Caco-2 (cell line): Measurements from ENCODE around the gene UBQLNL. TPM values are rescaled to one million over a fixed set of nuclear protein-coding genes. Genes with fewer than 3 reads are reported as not detected.

Experiments used
- Bru-seq: library from RNA; stranded (reverse); fragments of 400-500 nt; gene quantifications from one replicate; lab custom pipeline; 2021; lab: Mats Ljungman, UMichigan
- BruChase-seq, 2 experiments: library from RNA; stranded (reverse); fragments of 400-500 nt; gene quantifications; one replicate each; lab custom pipeline; 2021; lab: Mats Ljungman, UMichigan
- BruUV-seq: library from RNA; stranded (reverse); fragments of 400-500 nt; replicated peaks from 2 replicates; lab custom pipeline; 2021; lab: Mats Ljungman, UMichigan
- CTCF ChIA-PET: fragments of 300-600 bp; sonication (Branson Sonifier 250); formaldehyde crosslinking; loops from one replicate; lab custom pipeline; 2022; ENCODE audit warnings: antibody characterized with exemption; lab: Charles Lee
- POLR2A ChIA-PET: fragments of 300-600 bp; sonication (Branson Sonifier 250); formaldehyde crosslinking; loops from one replicate; lab custom pipeline; 2022; ENCODE audit warnings: antibody characterized with exemption; lab: Charles Lee
- DNase-seq, 2 experiments: peaks; one replicate each; pipeline versions ENCODE4 v3.0.0 to v3.0.0-alpha.2; 2020 to 2022
- H3K27me3 ChIP-seq: replicated peaks from 2 replicates; pipeline ENCODE4 v1.6.0; 2011; ENCODE audit warnings: low read length; ENCODE audit not compliant: control insufficient read depth, insufficient read depth
- H3K36me3 ChIP-seq: 2 replicates; pipeline ENCODE4 v1.5.1; 2011; ENCODE audit warnings: low read length; ENCODE audit not compliant: control insufficient read depth, insufficient read depth
- H3K4me1 ChIP-seq: fragments of 250-450 bp; sonication (Bioruptor Pico); 2 replicates; pipeline ENCODE4 v1.5.1; 2020; ENCODE audit warnings: mild to moderate bottlenecking
- H3K4me3 ChIP-seq: 2 replicates; pipeline ENCODE4 v1.5.1; 2011; ENCODE audit warnings: low read depth, mild to moderate bottlenecking, control low read depth, low read length
- H3K9me3 ChIP-seq: fragments of 250-450 bp; sonication (Bioruptor Pico); 2 replicates; pipeline ENCODE4 v1.5.1; 2020; ENCODE audit warnings: mild to moderate bottlenecking, moderate library complexity
- H3K27ac Mint-ChIP-seq: one replicate; pipeline ENCODE4 v1.8.0; 2022; ENCODE audit warnings: mixed read lengths; ENCODE audit not compliant: unreplicated experiment
- H3K27me3 Mint-ChIP-seq: one replicate; pipeline ENCODE4 v1.8.0; 2022; ENCODE audit warnings: mixed read lengths; ENCODE audit not compliant: insufficient read depth, unreplicated experiment
- H3K36me3 Mint-ChIP-seq: one replicate; pipeline ENCODE4 v1.8.0; 2022; ENCODE audit warnings: mild to moderate bottlenecking, mixed read lengths; ENCODE audit not compliant: insufficient read depth, unreplicated experiment
- H3K4me1 Mint-ChIP-seq: one replicate; pipeline ENCODE4 v1.8.0; 2022; ENCODE audit warnings: low read depth, mixed read lengths; ENCODE audit not compliant: unreplicated experiment
- H3K4me3 Mint-ChIP-seq: one replicate; pipeline ENCODE4 v1.8.0; 2022; ENCODE audit warnings: mild to moderate bottlenecking, moderate library complexity, mixed read lengths; ENCODE audit not compliant: unreplicated experiment
- H3K9me3 Mint-ChIP-seq: one replicate; pipeline ENCODE4 v1.8.0; 2022; ENCODE audit warnings: mixed read lengths; ENCODE audit not compliant: unreplicated experiment
- CTCF ChIP-seq, 2 experiments: fragments of 200-600 bp in 1 of 2; IDR thresholded peaks; 1 replicate in 1 of 2; 2 replicates in 1 of 2; pipeline versions ENCODE4 v1.5.1 to v1.8.0; 2011 to 2022; ENCODE audit warnings: antibody characterized with exemption in 1 of 2, control low read depth in 1 of 2, inconsistent platforms in 1 of 2, low read depth in 1 of 2, low read length in 1 of 2, mild to moderate bottlenecking in 1 of 2, moderate library complexity in 1 of 2; ENCODE audit not compliant: insufficient read depth in 1 of 2, severe bottlenecking in 1 of 2, unreplicated experiment in 1 of 2
- intact Hi-C: fragments of 100-400 bp; cut with micrococcal nuclease; formaldehyde crosslinking; loops from one replicate; pipeline ENCODE4 v1.10.0; 2022; ENCODE audit not compliant: unreplicated experiment
- long read RNA-seq: library from polyadenylated mRNA; stranded (forward); transcript quantifications from one replicate; pipeline ENCODE4 v2.0.0, GENCODE V29; 2022
- total RNA-seq: library from RNA; stranded (reverse); gene quantifications from 2 replicates; pipeline ENCODE4 v1.2.3, GENCODE V29; 2022

UBQLNL gene
- total RNA-seq, result not detected in 2 replicates
- not detected for Bru-seq, nascent RNA
- not detected for BruChase-seq, experiment 1, labeled RNA remaining after a 2-hour chase
- percentile 7 among the genes with signal in this experiment for BruChase-seq, experiment 2, labeled RNA remaining after a 6-hour chase
- long read RNA-seq, result 0 reads

GRCh38 chr11:5516599-5516998, at the start of gene UBQLNL:
Gene UBQLNL, minus strand, starts transcription at chr11:5516699. Its CDS starts 258 bp downstream, at chr11:5516441.
- no peaks in the 10 kb centered on the region; the same call in 1 of the 2 replicates for H3K27me3 ChIP-seq

GRCh38 chr11:5564259-5565019, 47.9 kb upstream of the UBQLNL start:
- no peaks in the 10 kb centered on the region for H3K36me3 ChIP-seq
- no TSS peak for BruUV-seq
- H3K4me1 ChIP-seq, result no peaks in the 10 kb centered on the region
- no peaks in the 10 kb centered on the region for H3K9me3 Mint-ChIP-seq
- H3K27ac Mint-ChIP-seq, result no peak overlapping the region
- DNase-seq, result no peak
- no peaks in the 10 kb centered on the region for H3K9me3 ChIP-seq
- ChIA-PET CTCF (no interaction called here), POLR2A (no interaction called here)
- no peaks in the 10 kb centered on the region for H3K27me3 ChIP-seq
- H3K4me3 ChIP-seq, result no peak overlapping the region
- H3K27me3 Mint-ChIP-seq, result peaks cover 9% of the 10 kb centered on the region
- TF ChIP-seq CTCF (IDR thresholded peaks at IDR 0.05; ENCODE audit: insufficient read depth in 1 of 2, low read depth in 1 of 2, low read length in 1 of 2, severe bottlenecking in 1 of 2, unreplicated experiment in 1 of 2), result no peak
- intact Hi-C loops, result no loop called here
- no peaks in the 10 kb centered on the region for H3K4me1 Mint-ChIP-seq
- H3K4me3 Mint-ChIP-seq, result no peak overlapping the region
- H3K36me3 Mint-ChIP-seq, result no peaks in the 10 kb centered on the region

More at GRCh38 chr11:5516599-5516998, at the start of gene UBQLNL:
- ChIA-PET POLR2A (no interaction called here), CTCF (no interaction called here)
- Histone ChIP-seq H3K4me3 (no peak within 1 kb of the TSS), H3K9me3 (no peaks in the 10 kb centered on the region), H3K4me1 (no peaks in the 10 kb centered on the region), H3K36me3 (no peaks in the 10 kb centered on the region)
- no peak for TF ChIP-seq CTCF (IDR thresholded peaks at IDR 0.05; ENCODE audit: insufficient read depth in 1 of 2, low read depth in 1 of 2, low read length in 1 of 2, severe bottlenecking in 1 of 2, unreplicated experiment in 1 of 2)
- DNase-seq, result no peak
- Mint-ChIP-seq H3K36me3 (no peaks in the 10 kb centered on the region), H3K4me3 (no peak within 1 kb of the TSS), H3K9me3 (no peaks in the 10 kb centered on the region), H3K27ac (no peak within 1 kb of the TSS), H3K4me1 (no peaks in the 10 kb centered on the region), H3K27me3 (peaks cover 12% of the 10 kb centered on the region)
- intact Hi-C loops, result no loop called here
- BruUV-seq, result no TSS peak

GRCh38 chr11:5557751-5558150, 41.3 kb upstream of the UBQLNL start:
- no peak overlapping the region for H3K4me3 ChIP-seq
- DNase-seq, result no peak
- intact Hi-C loops, result loop anchor here (10.0 kb wide), 1 partner anchor 353 kb away; the partner anchor contains the start of gene OR51V1
- no peak overlapping the region for H3K4me3 Mint-ChIP-seq
- CTCF ChIA-PET, result no interaction called here
- no peaks in the 10 kb centered on the region for H3K27me3 ChIP-seq
- H3K9me3 ChIP-seq, result no peaks in the 10 kb centered on the region
- H3K36me3 Mint-ChIP-seq, result no peaks in the 10 kb centered on the region
- TF ChIP-seq CTCF (IDR thresholded peaks at IDR 0.05; ENCODE audit: insufficient read depth in 1 of 2, low read depth in 1 of 2, low read length in 1 of 2, severe bottlenecking in 1 of 2, unreplicated experiment in 1 of 2), result no peak
- H3K4me1 Mint-ChIP-seq, result no peaks in the 10 kb centered on the region
- H3K27me3 Mint-ChIP-seq, result peaks cover 8% of the 10 kb centered on the region
- H3K36me3 ChIP-seq, result no peaks in the 10 kb centered on the region
- H3K4me1 ChIP-seq, result no peaks in the 10 kb centered on the region
- H3K9me3 Mint-ChIP-seq, result no peaks in the 10 kb centered on the region
- POLR2A ChIA-PET, result no interaction called here
- no peak overlapping the region for H3K27ac Mint-ChIP-seq
- no TSS peak for BruUV-seq
